Measurements from ENCODE around the gene C6orf136. TPM values are rescaled to one million over a fixed set of nuclear protein-coding genes. Genes with fewer than 3 reads are reported as not detected.

Gene C6orf136
- total and polyA plus RNA-seq, 9 of the 15 experiments (the other 6 are each of a cell fraction or from before 2014, with no cell fraction given): 14.1 to 63.1 (median 18.4) TPM

DNA sequence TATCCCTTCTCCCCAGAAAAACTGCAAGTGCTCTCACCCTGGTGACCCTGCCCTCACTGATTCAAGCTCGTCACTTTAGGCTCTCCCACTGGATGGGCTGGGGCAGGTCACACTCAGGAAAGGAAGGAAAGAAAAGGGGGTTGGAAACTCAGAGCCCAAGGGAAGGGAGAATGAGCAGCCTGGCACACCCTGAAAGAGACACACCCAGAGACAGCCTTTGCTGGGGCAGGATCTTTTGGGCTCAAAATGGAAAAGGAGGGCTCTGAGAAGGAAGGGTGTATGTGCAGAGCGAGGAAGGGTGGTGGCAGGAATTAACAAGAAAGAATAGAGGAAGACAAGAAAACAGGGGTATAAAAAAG is 37.0 kb downstream of the C6orf136 start (continued):
- TF ChIP-seq, protein P1, sequence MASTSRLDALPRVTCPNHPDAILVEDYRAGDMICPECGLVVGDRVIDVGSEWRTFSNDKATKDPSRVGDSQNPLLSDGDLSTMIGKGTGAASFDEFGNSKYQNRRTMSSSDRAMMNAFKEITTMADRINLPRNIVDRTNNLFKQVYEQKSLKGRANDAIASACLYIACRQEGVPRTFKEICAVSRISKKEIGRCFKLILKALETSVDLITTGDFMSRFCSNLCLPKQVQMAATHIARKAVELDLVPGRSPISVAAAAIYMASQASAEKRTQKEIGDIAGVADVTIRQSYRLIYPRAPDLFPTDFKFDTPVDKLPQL (IDR thresholded peaks at IDR 0.05; ENCODE audit: extremely low read depth, insufficient read length): no peak
- no peak for TF ChIP-seq MYNN (IDR thresholded peaks at IDR 0.05)
- TF ChIP-seq MYNN (CRISPR knock-in tag; IDR thresholded peaks at IDR 0.05): no peak
- TF ChIP-seq, protein P2, sequence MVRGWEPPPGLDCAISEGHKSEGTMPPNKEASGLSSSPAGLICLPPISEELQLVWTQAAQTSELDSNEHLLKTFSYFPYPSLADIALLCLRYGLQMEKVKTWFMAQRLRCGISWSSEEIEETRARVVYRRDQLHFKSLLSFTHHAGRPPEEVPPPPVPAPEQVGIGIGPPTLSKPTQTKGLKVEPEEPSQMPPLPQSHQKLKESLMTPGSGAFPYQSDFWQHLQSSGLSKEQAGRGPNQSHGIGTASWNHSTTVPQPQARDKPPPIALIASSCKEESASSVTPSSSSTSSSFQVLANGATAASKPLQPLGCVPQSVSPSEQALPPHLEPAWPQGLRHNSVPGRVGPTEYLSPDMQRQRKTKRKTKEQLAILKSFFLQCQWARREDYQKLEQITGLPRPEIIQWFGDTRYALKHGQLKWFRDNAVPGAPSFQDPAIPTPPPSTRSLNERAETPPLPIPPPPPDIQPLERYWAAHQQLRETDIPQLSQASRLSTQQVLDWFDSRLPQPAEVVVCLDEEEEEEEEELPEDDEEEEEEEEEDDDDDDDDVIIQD (CRISPR knock-in tag; IDR thresholded peaks at IDR 0.05): no peak
- TF ChIP-seq, protein P3, sequence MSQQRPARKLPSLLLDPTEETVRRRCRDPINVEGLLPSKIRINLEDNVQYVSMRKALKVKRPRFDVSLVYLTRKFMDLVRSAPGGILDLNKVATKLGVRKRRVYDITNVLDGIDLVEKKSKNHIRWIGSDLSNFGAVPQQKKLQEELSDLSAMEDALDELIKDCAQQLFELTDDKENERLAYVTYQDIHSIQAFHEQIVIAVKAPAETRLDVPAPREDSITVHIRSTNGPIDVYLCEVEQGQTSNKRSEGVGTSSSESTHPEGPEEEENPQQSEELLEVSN (IDR thresholded peaks at IDR 0.05; ENCODE audit: borderline replicate concordance in 1 of 2, extremely low read depth in 1 of 2, insufficient read depth in 1 of 2, insufficient read length in 1 of 2, low read depth in 1 of 2, low read length in 1 of 2, poor library complexity in 1 of 2, severe bottlenecking in 1 of 2): no peak
- TF ChIP-seq, protein P4, sequence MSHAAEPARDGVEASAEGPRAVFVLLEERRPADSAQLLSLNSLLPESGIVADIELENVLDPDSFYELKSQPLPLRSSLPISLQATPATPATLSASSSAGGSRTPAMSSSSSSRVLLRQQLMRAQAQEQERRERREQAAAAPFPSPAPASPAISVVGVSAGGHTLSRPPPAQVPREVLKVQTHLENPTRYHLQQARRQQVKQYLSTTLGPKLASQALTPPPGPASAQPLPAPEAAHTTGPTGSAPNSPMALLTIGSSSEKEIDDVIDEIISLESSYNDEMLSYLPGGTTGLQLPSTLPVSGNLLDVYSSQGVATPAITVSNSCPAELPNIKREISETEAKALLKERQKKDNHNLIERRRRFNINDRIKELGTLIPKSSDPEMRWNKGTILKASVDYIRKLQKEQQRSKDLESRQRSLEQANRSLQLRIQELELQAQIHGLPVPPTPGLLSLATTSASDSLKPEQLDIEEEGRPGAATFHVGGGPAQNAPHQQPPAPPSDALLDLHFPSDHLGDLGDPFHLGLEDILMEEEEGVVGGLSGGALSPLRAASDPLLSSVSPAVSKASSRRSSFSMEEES (CRISPR knock-in tag; IDR thresholded peaks at IDR 0.05): no peak
- no peak for TF ChIP-seq CEBPG (CRISPR knock-in tag; IDR thresholded peaks at IDR 0.05)
- no peak for TF ChIP-seq CEBPG (tag; conservative IDR thresholded peaks at IDR 0.05 in 1 of 2, IDR thresholded peaks at IDR 0.05 in 1 of 2)
- no peak for TF ChIP-seq ZC3H8 (IDR thresholded peaks at IDR 0.05)
- TF ChIP-seq NFYB (IDR thresholded peaks at IDR 0.05; ENCODE audit: extremely low read depth, insufficient read length): no peak
- TF ChIP-seq TEAD2 (tag; IDR thresholded peaks at IDR 0.05): no peak
- no peak for TF ChIP-seq YY1 (IDR thresholded peaks at IDR 0.05; ENCODE audit: borderline replicate concordance in 1 of 3, control insufficient read depth in 1 of 3, extremely low read depth in 1 of 3, insufficient read depth in 3 of 3, insufficient read length in 1 of 3, insufficient replicate concordance in 2 of 3, low read depth in 1 of 3, low read length in 2 of 3)
- TF ChIP-seq GATAD2B (IDR thresholded peaks at IDR 0.05; ENCODE audit: borderline replicate concordance): no peak
- no peak for TF ChIP-seq HNRNPUL1 (IDR thresholded peaks at IDR 0.05; ENCODE audit: low read length)
- no peak for TF ChIP-seq TAF1 (IDR thresholded peaks at IDR 0.05; ENCODE audit: control insufficient read depth, extremely low read depth, insufficient read depth, low read length, severe bottlenecking)
- TF ChIP-seq CSDE1 (IDR thresholded peaks at IDR 0.05): no peak
- no peak for TF ChIP-seq RB1 (IDR thresholded peaks at IDR 0.05; ENCODE audit: low read depth)
- TF ChIP-seq ZBTB8A (IDR thresholded peaks at IDR 0.05; ENCODE audit: partially characterized antibody): no peak

All from K562 (cell line).